OCI-LY3 (cell line): ENCODE results near the gene NEUROD6.

ENCODE experiments used
- H2AFZ ChIP-seq: fragments of 200-600, 300-600 bp; shearing (Covaris generic); 2 replicates; pipeline ENCODE4 v1.6.0; 2014; ENCODE audit warnings: antibody characterized with exemption, low read depth, low read length
- H3K27ac ChIP-seq: fragments of 200-600, 300-600 bp; sonication (generic); 2 replicates; pipeline ENCODE4 v1.5.1; 2014; ENCODE audit warnings: mild to moderate bottlenecking, low read length, moderate library complexity, mixed read lengths
- H3K27me3 ChIP-seq: fragments of 200-600, 300-600 bp; sonication (generic); 2 replicates; pipeline ENCODE4 v1.6.1; 2014; ENCODE audit warnings: low read depth, low read length, mixed read lengths
- H3K36me3 ChIP-seq: fragments of 200-600, 300-600 bp; sonication (generic); replicated peaks from 2 replicates; pipeline ENCODE3; 2014; ENCODE audit warnings: low read depth, low read length, mixed read lengths
- H3K4me1 ChIP-seq: fragments of 300-600, 200-600 bp; sonication (generic); 2 replicates; pipeline ENCODE4 v1.6.1; 2014; ENCODE audit warnings: low read length, mixed read lengths
- H3K4me2 ChIP-seq: fragments of 200-600, 300-600 bp; sonication (generic); 2 replicates; pipeline ENCODE4 v1.6.1; 2014; ENCODE audit warnings: low read length, mixed read lengths
- H3K4me3 ChIP-seq: fragments of 300-600, 200-600 bp; sonication (generic); 2 replicates; pipeline ENCODE4 v1.5.1; 2014; ENCODE audit warnings: antibody characterized with exemption, mild to moderate bottlenecking, low read length, moderate library complexity
- H3K79me2 ChIP-seq: fragments of 300-600, 200-600 bp; shearing (Covaris generic); 2 replicates; pipeline ENCODE4 v1.6.1; 2014; ENCODE audit warnings: mild to moderate bottlenecking, low read length, mixed read lengths
- H3K9ac ChIP-seq: fragments of 300-600, 200-600 bp; shearing (Covaris generic); 2 replicates; pipeline ENCODE4 v1.6.0; 2014; ENCODE audit warnings: mild to moderate bottlenecking, low read length, moderate library complexity
- H3K9me3 ChIP-seq: fragments of 200-600, 300-600 bp; shearing (Covaris generic); 2 replicates; pipeline ENCODE4 v1.6.1; 2014; ENCODE audit warnings: low read length, mixed read lengths; ENCODE audit not compliant: insufficient read depth
- H4K20me1 ChIP-seq: fragments of 200-600, 300-600 bp; sonication (generic); 2 replicates; pipeline ENCODE4 v1.6.1; 2016; ENCODE audit warnings: low read length, mixed read lengths; ENCODE audit not compliant: insufficient read depth
- EZH2phosphoT487 ChIP-seq: fragments of 200-600 bp; shearing (Covaris generic); IDR thresholded peaks from 2 replicates; pipeline ENCODE4 v1.6.1; 2018; ENCODE audit warnings: antibody characterized with exemption, mixed run types, low read depth
- TF ChIP-seq, protein P1 (sequence below): fragments of 200-600, 300-600 bp; sonication (generic); IDR thresholded peaks from 2 replicates; pipeline ENCODE4 v1.5.1; 2014; ENCODE audit warnings: antibody characterized with exemption, low read length, low read depth

The NEUROD6 gene

DNA sequence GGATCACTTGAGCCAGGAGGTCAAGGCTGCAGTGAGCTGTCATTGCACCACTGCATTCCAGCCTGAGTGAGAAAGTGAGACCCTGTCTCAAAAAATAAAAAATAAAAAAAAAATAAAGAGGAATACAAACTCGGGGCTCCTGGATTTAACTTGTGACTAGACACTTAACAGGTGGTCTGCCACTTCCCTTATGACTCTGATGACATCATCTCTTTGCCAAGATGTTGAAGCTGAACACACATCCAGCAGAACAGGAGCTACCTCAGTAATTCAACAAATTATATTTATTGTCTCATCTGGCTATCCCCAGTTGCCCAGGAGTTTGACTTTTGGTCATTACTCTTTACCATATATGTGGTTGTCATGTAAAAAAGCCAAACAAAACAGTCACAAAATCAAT lies 35.3 kb downstream of the NEUROD6 start:
- no peak overlapping the region for H2AFZ ChIP-seq
- no peaks in the 10 kb centered on the region for H3K27me3 ChIP-seq

DNA sequence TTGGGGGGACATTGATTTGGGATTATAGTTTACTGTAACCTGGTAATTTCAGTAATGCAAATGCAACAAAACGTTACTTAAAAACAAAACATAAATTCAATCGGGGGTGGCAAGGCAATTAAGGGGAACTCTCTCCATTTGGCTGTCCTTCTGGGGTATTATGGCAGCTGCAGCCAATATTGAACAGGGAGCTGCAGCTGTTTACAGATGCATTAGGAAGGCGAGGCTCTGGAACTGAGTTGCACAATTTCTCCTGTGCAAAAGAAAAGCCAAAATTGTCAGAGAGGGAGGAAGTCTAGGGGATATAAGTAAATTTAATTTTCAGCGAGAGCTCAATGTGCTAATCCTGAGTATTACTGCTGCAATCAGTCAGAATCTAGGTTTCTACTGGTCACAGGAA lies 36.1 kb downstream of the NEUROD6 start:
- TF ChIP-seq, protein P1, sequence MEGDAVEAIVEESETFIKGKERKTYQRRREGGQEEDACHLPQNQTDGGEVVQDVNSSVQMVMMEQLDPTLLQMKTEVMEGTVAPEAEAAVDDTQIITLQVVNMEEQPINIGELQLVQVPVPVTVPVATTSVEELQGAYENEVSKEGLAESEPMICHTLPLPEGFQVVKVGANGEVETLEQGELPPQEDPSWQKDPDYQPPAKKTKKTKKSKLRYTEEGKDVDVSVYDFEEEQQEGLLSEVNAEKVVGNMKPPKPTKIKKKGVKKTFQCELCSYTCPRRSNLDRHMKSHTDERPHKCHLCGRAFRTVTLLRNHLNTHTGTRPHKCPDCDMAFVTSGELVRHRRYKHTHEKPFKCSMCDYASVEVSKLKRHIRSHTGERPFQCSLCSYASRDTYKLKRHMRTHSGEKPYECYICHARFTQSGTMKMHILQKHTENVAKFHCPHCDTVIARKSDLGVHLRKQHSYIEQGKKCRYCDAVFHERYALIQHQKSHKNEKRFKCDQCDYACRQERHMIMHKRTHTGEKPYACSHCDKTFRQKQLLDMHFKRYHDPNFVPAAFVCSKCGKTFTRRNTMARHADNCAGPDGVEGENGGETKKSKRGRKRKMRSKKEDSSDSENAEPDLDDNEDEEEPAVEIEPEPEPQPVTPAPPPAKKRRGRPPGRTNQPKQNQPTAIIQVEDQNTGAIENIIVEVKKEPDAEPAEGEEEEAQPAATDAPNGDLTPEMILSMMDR, result no peak
- TF ChIP-seq EZH2phosphoT487, result no peak
- Histone ChIP-seq H2AFZ (no peak overlapping the region), H3K79me2 (no peaks in the 10 kb centered on the region)

More for the DNA sequence above, 35.3 kb downstream of the NEUROD6 start:
- no peak overlapping the region for H3K27ac ChIP-seq
- no peak overlapping the region for H3K9ac ChIP-seq
- no peaks in the 10 kb centered on the region for H3K79me2 ChIP-seq
- H3K9me3 ChIP-seq, result no peaks in the 10 kb centered on the region
- H3K4me1 ChIP-seq, result no peaks in the 10 kb centered on the region
- no peak overlapping the region for H3K4me3 ChIP-seq
- H4K20me1 ChIP-seq, result no peaks in the 10 kb centered on the region
- no peak overlapping the region for H3K4me2 ChIP-seq
- no peaks in the 10 kb centered on the region for H3K36me3 ChIP-seq
- TF ChIP-seq, protein P1, result no peak
- TF ChIP-seq EZH2phosphoT487, result no peak

DNA sequence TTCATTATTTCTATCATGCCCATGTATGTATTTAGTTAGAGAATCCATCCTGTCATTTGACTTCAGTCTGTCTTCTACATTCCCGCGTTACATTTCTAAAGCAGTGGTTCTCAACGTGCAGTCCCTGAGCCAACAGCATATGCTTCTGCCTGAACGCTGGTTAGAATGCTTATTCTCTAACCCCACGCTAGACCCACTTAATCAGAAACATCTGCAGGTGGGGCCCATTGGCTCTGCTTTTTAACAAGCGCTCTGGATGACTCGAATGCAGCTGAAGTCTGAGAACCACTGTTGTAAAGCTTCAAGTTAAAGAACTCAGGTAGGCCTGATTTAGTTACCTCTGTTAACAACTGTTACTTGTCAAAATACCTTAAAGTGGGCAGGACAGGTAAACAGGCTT lies 38.2 kb downstream of the NEUROD6 start:
- Histone ChIP-seq H3K9me3 (no peaks in the 10 kb centered on the region), H3K79me2 (no peaks in the 10 kb centered on the region), H3K4me2 (no peak overlapping the region), H2AFZ (no peak overlapping the region), H3K27ac (no peak overlapping the region), H3K27me3 (no peaks in the 10 kb centered on the region), H3K36me3 (no peaks in the 10 kb centered on the region), H3K9ac (no peak overlapping the region), H3K4me1 (no peaks in the 10 kb centered on the region), H3K4me3 (no peak overlapping the region), H4K20me1 (no peaks in the 10 kb centered on the region)
- TF ChIP-seq, protein P1, result no peak
- no peak for TF ChIP-seq EZH2phosphoT487

More for the DNA sequence above, 36.1 kb downstream of the NEUROD6 start:
- H3K4me3 ChIP-seq, result no peak overlapping the region
- no peaks in the 10 kb centered on the region for H3K36me3 ChIP-seq
- no peak overlapping the region for H3K9ac ChIP-seq
- no peaks in the 10 kb centered on the region for H3K4me1 ChIP-seq
- H3K27me3 ChIP-seq, result no peaks in the 10 kb centered on the region
- no peak overlapping the region for H3K4me2 ChIP-seq
- H4K20me1 ChIP-seq, result no peaks in the 10 kb centered on the region
- no peaks in the 10 kb centered on the region for H3K9me3 ChIP-seq
- no peak overlapping the region for H3K27ac ChIP-seq

DNA sequence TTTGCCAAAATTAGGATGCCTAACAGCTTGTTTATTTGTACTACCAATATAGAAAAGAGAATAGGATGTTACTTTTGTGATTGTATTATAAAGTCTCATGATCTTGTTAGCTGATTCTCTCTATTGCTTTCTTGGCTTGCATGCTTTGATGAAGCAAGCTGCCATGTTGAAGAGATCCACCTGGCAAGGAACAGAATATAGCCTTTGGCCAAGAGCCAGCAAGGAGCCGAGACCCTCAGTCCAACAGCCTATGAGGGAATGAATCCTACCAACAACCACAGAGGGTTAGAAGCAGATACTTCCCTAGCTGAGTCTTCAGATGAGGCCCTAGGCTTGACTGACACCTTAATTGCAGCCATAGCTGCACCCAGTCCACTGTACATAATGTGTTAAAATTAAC lies 41.2 kb downstream of the NEUROD6 start:
- no peak for TF ChIP-seq EZH2phosphoT487
- TF ChIP-seq, protein P1, result no peak
- no peaks in the 10 kb centered on the region for H3K36me3 ChIP-seq
- no peaks in the 10 kb centered on the region for H3K9me3 ChIP-seq
- H3K4me3 ChIP-seq, result no peak overlapping the region
- H4K20me1 ChIP-seq, result no peaks in the 10 kb centered on the region
- no peak overlapping the region for H3K9ac ChIP-seq
- H3K27me3 ChIP-seq, result no peaks in the 10 kb centered on the region
- no peaks in the 10 kb centered on the region for H3K79me2 ChIP-seq
- H3K4me1 ChIP-seq, result no peaks in the 10 kb centered on the region
- no peak overlapping the region for H2AFZ ChIP-seq
- H3K4me2 ChIP-seq, result no peak overlapping the region
- no peak overlapping the region for H3K27ac ChIP-seq
